CD4-positive, alpha-beta T cell treated with Interleukin-6 at 100 ng/mL for 8 hours (primary cell): ENCODE data around the gene CLIC1.
A peak's percentile ranks its signal among the peaks of the same experiment; 100 is the strongest.

Source experiments
- DNase-seq: peaks from one replicate; pipeline ENCODE4 v3.0.0-alpha.2; 2020; ENCODE audit warnings: mixed read lengths, low spot score

The CLIC1 gene

DNA sequence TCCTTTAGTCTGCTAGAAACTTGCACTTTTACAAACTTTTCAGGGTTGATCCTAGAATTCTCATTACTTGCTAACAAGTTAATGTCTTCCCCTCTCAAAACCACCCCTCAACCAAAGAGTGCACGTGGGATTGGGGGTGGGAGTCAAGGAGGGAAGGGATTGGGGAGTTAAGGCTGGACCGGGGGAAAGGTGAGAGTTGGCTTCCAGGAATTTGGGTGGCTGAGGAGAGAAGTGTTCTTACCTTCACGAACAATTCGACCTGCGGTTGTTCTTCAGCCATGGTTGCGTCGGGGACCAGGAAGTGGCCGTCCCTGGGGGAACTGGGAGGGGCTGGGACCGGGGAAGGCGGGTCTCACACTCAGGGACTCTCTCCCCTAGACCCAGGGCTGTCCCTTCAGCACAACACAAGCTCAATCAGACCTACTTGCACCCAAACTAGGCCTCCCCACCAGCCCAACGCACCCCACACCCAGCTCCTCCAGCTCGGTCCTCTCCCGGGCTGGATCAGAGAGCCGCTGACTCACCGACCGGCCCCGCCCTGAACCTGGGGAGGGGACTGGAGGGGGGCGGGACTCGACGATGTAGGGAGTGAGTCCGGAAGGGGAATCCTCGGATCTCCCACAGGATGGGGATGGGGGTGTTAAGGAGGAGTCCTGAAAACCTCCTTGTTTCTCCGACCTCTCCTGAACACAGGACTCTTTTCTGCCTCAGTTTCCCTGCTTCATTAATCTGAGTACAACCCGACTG is at the start of gene CLIC1:
TSS of gene CLIC1 (minus strand) at position 510 of the 747 bp plus-strand sequence. CDS start at position 280, 230 bp downstream.
- DNase-seq, result peak; percentile 56

DNA sequence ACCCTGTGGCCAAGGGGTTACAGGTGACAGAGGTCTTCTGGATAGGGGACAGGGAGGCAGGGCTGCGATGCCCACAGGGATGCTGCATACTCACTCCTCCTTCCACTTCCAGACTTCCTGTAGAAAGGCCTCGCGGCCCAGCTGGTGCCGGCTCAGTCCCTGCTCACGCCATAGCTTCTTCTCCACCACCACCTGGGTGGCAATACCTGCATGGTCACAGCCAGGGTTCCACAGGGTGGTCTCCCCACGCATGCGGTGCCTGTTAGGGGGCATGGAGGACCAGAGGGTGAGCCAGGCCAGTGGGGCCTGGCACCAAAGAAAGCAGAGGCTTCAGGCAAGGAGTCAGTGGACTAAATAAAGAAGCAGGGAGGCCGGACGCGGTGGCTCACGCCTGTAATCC is 49.1 kb upstream of the CLIC1 start:
- no peak for DNase-seq

DNA sequence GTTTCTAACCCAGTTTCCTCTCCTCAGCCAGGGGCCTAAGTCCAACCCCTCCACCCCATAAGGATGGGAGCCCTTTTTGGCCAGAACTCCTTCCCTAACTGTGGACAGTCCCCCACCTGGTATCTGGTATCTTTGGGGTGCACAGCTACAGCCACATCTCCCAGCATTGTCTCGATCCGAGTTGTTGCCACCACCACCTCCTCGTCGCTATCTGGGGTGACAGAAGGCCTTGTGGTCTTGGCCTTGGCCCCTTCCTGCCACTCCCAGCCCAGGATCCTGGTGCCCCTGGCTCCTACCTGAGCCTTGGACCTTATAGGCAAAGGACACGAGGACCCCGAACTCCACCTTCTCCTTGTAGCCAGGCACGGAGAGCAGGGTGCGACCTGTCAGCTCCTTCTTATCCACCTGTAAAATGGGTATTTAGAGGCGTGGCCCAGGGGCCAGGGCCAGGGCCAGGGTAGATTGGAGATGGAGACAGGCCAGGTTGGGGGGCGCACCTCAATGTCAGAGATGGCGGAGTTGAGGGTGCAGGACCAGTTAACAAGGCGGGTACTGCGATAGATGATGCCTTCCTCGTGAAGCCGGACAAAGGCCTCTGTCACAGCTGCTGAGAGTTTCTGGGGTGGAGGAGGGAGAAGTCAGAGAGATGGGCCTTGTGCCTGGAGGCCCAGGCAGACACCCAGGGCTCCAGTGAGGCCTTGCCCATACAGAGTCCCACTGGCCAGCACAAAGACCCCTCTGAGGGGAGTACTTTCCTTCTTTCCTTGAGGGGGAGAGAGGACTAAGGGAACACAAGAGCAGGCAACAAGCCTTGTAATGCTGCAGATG is 48.0 kb upstream of the CLIC1 start:
- DNase-seq, result no peak

DNA sequence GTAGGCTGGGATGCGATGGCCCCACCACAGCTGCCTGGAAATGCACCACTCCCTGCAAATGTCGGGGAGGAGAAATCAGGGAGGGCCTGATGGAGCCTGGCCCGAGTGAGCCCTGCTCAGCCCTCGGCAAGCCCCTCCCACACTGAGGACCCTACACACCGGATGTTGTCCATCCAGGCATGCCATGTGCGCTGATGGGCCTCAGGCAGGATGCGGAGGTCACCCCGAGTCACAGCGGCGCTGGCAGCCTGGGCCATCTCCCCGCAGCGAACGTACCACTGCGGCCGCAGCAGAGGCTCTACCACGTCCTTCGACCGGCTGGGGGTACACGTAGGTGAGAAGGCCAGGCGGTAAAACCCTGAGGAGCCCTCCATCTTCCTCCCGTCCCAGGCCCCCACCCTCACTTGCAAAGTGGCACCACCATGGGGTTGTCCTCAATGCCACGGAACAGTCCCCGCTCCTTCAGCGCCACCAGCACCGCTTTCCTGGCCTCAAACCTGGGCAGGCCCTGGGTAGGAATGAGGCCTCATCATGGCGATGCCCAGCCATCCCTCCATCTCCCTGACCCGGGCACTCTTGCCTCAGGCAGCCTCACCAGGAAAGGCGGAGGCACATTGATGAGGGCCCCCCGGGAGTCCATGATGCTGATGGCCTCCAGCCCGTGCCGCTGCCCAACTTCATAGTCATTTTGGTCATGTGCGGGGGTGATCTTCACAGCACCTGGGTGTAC is 46.0 kb upstream of the CLIC1 start:
- no peak for DNase-seq

DNA sequence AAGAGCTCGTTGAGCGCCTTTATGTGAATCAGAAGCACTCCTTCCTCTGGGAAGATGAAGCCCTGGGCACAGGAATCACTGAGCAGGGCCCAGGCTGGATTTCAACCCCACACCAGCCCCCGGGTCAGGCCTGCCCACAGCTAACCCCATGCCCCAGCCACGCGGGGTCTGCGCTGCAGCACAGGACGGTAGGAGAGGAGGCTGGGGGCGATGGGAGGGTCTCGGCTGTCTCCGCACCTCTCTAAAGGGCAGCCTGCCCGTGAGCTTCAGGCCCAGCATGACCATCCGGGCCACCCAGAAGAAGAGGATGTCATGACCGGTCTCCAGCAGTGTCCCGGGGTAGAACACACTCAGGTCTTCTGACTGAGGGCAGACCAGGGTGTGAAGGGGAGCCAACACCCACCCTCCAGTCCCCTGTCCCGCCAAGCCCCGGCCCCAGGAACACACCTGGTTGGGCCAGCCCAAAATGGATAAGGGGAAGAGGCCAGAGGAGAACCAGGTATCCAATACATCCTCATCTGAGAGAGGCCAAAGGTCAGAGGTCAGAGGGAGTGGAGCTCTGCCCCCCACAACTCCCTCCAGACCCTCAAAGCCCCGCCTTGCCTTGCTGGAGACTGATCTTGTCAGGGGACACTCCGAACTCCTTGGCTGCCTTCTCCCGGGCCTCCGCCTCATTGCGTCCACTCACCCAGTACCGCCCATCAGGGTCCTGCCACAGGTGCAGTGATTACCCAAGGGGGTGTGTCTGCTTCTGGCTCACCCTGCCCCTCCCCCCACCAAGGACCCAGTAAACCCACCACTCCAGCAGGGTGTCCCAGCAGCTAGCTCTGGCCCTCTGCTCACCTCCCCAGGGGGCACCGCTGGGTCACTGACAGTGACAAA is 45.2 kb upstream of the CLIC1 start:
- DNase-seq, result no peak

DNA sequence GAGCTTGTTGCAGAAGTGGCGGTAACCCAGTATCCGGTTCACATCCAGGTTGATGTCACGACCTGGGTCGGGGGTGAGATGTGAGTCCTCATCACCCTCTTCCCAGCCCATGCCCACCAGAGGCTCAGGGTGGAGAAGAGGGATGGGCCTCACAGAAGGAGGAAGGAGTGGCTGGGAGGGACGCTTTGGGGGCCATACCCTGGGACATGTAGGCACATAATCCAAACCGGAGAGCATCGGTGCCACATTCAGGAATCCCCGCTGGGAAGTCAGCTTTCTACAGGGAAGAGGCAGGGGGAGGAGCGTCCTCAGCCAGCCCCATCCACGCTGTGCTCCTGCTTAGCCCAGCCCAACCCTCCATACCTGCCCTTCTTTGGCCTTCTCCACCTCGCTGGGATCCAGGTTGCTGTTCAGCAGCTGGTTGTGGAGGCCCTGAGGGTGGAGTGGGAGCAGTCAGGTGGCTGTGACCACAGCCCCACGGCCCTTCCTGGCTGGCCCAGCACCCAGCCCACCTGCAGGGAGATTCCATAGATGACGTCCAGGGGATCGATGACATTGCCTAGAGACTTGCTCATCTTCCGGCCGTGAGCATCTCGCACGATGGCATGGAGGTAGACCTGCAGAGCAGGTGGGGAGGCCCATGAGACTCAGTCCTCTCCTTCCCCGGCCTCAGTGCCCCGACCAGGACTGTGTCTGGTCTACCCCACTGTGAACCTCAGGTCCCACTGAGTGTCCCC is 44.3 kb upstream of the CLIC1 start:
- no peak for DNase-seq

DNA sequence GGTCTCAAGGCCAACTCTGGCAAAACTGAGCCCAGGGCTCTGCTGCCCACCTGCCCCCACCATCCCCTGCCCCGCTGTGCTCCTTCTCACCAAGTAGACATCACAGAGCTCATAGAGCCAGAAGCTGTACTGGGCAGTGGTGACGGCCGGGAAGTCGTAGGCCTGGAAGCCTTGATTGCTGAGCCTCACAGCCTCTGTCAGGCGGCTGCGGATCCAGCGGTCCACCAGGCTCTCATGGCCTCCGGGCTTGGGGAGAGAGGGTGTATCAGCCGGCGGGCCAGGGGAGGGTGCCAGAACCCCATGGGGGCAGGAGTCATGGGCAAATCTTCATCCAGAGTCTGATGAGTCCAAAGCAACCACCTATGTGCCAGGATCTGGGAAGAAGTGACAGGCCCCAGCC is 43.6 kb upstream of the CLIC1 start:
- no peak for DNase-seq

DNA sequence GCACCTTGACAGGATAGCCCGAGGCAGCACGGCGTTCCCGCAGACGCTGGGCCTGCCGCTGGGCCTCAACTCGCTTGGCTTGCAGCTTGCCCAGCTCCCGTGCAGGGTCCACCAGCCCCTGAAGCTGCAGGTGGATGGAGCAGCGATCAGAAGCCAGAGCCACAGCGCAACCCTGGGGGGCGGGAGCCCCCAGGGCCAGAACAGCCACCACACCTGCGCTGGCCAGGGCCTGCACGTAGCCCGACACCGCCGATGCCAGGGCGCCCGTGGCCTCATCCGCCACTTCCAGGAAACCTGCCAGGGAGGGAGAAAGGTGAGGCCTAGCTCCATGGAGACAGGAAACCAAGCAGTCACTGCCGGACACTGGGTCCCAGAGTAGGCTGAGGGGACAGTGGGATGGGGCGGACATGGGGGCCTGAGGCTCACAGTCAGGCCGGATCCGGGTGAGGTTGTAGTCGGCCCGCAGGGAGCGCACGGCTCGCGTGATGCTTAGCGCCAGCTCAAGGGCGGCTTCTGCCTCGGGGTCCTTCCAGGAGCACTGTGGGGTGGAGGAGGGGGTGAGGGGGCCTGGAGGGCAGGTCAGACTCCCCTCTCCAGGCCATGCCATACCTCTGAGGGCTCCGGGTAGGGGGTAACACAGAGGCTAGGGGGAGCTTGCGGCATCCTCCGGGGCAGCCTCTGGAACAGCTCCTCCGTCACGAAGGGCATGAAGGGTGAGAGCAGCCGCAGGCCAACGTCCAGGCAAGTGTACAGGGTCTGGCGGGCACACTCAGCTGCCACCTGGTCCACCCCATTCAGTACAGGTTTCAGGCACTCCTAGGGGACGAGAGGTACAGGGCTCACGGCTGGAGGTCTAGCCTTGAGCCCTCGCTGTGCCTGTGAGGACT is 42.9 kb upstream of the CLIC1 start:
- no peak for DNase-seq

DNA sequence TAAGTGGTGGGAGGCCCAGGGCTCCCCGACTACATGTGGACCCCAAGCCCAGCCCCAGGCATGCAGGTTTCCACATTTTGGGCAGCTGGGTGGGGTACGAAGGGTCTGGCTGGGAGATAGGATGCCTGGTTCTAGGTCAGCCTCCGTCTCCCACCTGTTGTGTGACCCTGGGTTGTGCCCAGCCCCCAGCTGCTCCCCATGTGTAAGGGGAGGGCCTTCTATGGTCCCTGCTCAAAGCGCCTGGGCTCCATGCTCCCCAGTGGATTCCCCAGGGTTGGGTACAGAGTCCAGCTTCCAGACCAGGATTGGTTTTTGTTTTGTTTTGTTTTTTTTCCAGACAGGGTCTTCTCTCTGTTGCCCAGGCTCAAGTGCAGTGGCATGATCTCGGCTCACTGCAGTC is 41.9 kb upstream of the CLIC1 start:
- no peak for DNase-seq

DNA sequence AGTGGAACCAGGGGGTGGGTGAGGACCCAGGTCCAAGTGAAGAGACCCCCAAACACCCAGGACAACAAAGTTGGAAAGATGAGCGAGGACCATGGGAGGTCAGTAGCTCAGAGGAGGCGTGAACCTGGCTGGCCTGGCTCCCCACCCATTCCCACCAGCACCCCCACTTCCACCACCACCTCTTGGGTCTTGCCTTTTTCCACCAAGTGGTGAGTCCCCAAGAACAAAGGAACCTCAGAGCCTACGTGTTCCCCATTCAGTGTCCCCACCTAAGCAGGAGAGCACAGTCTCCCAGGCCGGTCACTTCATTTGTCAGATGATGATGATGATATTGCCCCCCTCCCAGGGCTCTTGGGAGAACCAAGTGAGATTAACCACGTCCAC is 41.3 kb upstream of the CLIC1 start:
- no peak for DNase-seq

DNA sequence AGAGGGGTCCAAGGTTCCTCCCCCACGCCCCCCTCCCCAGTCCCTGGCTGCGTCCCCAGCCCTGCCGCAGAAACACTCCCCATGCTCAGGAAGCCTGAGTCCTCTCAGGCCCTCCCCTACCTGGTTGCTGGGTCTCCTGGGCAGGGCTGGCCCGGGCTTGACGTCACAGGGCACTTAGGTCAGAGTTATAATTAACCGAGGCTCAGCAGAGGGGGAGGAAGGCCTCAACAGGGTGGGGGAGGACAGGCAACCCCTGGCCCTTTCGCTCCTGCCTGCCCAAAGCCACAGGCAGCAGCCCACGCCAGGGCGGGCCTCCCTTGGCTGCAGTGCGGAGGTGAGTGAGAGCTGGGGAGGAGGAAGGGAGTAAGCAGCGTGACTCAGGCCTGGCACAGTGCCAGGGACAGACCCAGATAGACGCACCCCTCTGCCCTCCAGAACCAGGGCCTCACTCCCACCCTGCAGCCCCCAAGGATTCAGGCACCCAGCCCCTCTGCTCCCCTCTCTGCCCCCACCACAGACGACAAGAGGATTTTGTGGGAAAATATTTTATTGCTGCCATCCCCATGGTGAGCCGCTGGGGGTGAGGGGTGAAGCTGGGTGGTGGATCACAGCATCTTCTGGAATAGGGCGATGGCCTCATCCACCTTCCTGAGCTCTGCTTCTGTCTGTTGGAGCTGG is 40.8 kb upstream of the CLIC1 start, which contains the start of gene VWA7:
TSS of gene VWA7 (minus strand) at position 340 of the 678 bp plus-strand sequence. CDS start 549 bp downstream, outside the sequence.
- DNase-seq, result peak; percentile 63

DNA sequence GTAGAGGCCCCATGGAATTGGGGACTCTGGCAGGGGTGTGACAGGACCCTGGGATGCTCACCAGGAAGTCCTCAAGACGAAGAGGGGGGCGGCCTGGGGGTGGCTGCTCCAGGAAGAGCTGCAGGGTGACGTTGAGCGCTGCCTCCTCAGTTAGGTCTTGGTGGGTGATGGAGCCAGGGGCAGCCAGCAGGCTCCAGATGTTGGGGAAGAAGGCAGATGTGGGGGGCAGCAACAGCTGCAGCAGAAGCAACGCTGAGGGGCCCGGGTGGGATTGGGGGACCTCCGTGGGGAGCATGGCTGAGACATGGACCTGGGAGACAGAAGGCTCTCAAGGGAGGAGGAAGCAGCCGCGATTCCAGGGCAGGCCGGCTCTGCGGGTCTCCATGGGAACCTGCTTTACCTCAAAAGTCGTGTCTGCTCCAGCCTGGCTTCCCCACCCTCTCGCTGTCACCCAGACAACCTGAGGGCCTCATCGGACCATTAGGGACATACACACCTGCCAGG is 40.2 kb upstream of the CLIC1 start:
- no peak for DNase-seq

DNA sequence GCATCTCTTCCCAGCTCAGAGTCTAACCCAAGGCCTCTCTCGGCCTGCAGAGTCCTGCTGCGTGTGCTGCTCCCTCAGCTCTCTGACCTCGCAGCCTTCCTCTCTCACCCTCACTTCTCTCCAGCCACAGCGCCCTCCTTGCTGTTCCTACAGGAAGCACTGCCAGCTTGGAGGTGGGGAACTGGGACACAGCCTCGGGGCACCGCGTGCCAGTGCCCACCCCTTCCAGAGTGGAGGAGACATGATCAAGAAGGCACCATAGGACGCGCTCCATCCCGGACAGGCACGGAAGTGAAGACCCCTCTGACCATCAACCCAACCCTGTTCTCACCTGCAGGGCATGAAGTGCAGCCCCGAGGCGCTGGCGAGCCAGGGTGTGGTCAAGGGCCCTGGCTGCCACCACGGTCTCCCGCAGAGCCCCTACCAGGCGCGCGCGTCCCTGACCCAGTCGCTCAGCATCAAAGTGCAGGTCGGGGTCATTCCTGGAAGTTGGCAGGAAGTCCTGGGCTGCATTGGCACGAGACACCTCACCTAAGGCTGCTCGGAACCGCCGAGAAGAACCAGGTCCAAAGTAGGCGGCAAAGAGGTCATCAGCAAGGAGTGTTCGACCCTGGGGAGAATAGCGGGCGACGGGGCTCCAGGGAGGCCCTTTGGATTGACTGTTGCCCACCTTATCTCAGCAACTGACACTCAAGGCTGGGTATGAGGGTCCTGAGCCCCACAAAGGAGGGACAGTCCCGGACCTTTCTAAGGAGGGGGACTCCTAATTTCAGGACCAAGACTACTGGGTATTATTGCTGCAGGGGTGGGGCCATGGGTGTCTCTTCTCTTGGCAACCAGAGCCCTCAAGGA is 39.5 kb upstream of the CLIC1 start:
- DNase-seq, result no peak

DNA sequence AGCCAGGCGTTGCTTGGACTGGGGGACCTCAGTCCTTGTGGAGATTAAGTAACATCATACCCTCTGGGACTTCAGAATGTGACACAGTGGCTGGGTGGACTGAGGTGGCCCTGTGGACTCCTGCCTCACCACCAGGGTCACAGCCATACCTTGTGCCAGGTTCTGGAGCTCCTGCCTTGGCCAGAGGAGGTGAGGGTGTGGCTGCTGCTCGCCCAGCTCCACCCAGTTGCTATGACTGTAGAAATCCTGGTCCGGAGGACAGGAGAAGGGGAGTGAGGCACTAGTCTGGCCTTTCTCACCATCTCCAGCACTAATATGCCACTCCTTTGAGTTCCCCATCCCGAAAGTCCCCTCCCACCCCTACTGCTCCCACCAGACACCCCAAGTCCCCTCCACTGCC is 38.9 kb upstream of the CLIC1 start:
- DNase-seq, result no peak

DNA sequence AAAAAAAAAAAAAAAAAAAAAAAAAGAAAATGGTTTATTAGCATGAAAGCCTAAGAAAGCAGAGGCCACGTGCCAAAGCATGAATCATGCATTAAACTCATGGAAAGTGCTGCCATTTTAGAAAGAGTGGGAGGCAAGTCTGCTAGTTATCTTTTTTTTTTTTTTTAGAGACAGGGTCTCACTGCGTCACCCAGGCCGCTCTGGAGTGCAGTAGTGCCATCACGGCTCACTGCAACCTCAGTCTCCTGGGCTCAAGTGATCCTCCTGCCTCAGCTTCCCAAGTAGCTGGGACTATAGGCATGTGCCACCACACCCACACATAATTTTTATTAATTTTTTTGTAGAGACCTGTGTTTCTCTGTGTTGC is 35.6 kb upstream of the CLIC1 start:
- no peak for DNase-seq

DNA sequence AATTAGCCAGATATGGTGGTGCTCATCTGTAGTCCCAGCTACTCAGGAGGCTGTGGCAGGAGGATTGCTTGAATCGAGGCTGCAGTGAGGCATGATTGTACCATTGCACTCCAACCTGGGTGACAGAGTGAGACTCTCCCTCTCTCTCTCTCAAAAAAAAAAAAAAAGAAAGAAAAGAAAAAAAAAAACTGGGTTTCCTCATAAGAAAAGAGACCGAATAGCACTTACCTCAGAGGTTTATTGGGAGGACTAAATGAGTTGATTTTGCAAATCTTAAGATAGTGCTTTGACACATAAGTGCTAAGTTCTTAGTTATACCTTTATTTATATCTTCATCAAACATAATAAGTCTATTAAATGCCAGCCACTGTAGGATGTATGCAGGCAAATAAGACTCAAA is 34.5 kb upstream of the CLIC1 start:
- DNase-seq, result no peak

DNA sequence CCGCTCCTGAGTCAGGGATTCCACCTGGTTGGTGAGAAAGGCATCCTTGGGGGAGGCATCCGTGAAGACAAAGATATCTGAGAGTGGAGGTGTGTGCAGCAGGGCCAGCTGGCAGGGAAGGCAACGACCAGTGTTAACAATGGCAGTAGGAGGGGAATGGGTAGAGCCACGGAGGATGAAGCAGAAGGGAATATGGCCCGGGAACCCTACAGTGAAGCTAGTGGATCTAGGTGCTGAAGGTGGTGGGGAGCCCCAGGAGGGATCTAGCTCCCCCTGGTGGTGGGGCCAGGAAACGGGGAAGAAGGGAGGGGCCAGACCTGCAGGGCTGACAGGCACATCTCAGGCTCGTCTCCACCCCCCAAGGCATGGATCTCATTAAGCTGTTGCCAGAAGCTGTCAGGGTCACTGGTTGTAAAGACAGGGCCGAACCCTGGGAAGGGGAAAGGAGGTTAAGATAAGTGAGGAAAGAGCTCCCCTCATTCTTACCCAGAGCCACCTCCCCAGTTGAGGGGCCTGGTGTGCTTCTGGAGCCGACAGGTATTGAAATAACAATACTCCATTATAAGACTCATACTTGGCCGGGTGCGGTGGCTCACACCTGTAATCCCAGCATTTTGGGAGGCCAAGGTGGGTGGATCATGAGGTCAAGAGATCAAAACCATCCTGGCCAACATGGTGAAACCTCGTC is 33.5 kb upstream of the CLIC1 start:
- DNase-seq, result peak; percentile 75
